HL-60 (cell line): ENCODE data around the gene MCU.

Source experiments
- GABPA ChIP-seq: IDR thresholded peaks from 2 replicates; pipeline ENCODE4 v1.6.1; 2012; ENCODE audit warnings: low read depth
- SPI1 ChIP-seq: IDR thresholded peaks from 2 replicates; pipeline ENCODE4 v1.6.1; 2012; ENCODE audit warnings: low read depth, mild to moderate bottlenecking, borderline replicate concordance

- TF ChIP-seq GABPA (no peak), SPI1 (no peak)
These were observed 104.6 kb downstream of the MCU start for GRCh38 chr10:72796538-72796937.
